ENCODE results near the gene BBS9. TPM values are rescaled to one million over a fixed set of nuclear protein-coding genes. Genes with fewer than 3 reads are reported as not detected.
A peak's percentile ranks its signal among the peaks of the same experiment; 100 is the strongest.

BBS9 gene
- 9.5 and 11.9 TPM in 2 replicates for total RNA-seq (2012; rRNA removed)
- 6.5 and 7.9 TPM in 2 replicates for polyA plus RNA-seq (2012; rRNA removed)
- polyA plus RNA-seq (2012; cell fraction: cytosol; rRNA removed) = 2.5 and 3.6 TPM in 2 replicates
- 1.9 and 7.4 TPM in 2 replicates for polyA plus RNA-seq (2012; cell fraction: nucleus; rRNA removed; ENCODE audit: low replicate concordance)
- Bru-seq, nascent RNA = percentile 60 among the genes with signal in this experiment
- percentile 50 among the genes with signal in this experiment for BruChase-seq, experiment 1, labeled RNA remaining after a 6-hour chase
- BruChase-seq, experiment 2, labeled RNA remaining after a 2-hour chase = percentile 57 among the genes with signal in this experiment
- long read RNA-seq, full-length matches to known transcripts = 1 of 9 reads
- long read RNA-seq, partial matches to known transcripts = 0 of 9 reads
- long read RNA-seq, other reads (novel, unspliced or antisense) = 8 of 9 reads

- in situ Hi-C loops (cut with MboI; ENCODE audit: low sequenced_read_pairs) (no loop called here), dilution Hi-C loops (cut with HindIII; ENCODE audit: low sequenced_read_pairs, unreplicated experiment) (no loop called here), intact Hi-C loops (cut with micrococcal nuclease) (no loop called here)
- Histone ChIP-seq H2BK120ac (ENCODE audit: low read depth, low read length) (peak within 1 kb of the TSS; percentile 87), H3K4ac (ENCODE audit: low read depth, low read length) (peak within 1 kb of the TSS; percentile 88), H3K36me3 (ENCODE audit: control insufficient read depth, insufficient read depth, low read length) (no peaks in the 10 kb centered on the region), H2BK5ac (ENCODE audit: low read depth, low read length, poor library complexity, severe bottlenecking) (peak within 1 kb of the TSS; percentile 82), H3K23ac (ENCODE audit: low read depth, low read length) (peak within 1 kb of the TSS; percentile 90), H3K56ac (ENCODE audit: extremely low read depth, insufficient read depth, low read length) (peak within 1 kb of the TSS; percentile 55), H3K4me1 (ENCODE audit: control insufficient read depth, insufficient read depth, low read length) (no peaks in the 10 kb centered on the region), H3K18ac (ENCODE audit: low read depth, low read length) (peak within 1 kb of the TSS; percentile 81), H4K5ac (ENCODE audit: low read depth, low read length) (peak within 1 kb of the TSS; percentile 77), H3K4me3 (ENCODE audit: insufficient read depth, low read depth, low read length) (peak within 1 kb of the TSS; percentile 67), H3K27me3 (ENCODE audit: control insufficient read depth, insufficient read depth, low read length) (no peaks in the 10 kb centered on the region), H3K14ac (replicated peaks; ENCODE audit: low read depth, low read length) (peak within 1 kb of the TSS; percentile 79), H3K9me3 (ENCODE audit: control insufficient read depth, insufficient read depth, low read length) (no peaks in the 10 kb centered on the region), H4K91ac (ENCODE audit: insufficient read depth, low read depth, low read length) (peak within 1 kb of the TSS; percentile 75), H4K8ac (ENCODE audit: low read depth in 2 of 2, low read length in 2 of 2) (peak within 1 kb of the TSS; percentile 14 to 92; a peak in 3 of 4 replicates), H2AK9ac (replicated peaks; ENCODE audit: low read depth, low read length, poor library complexity) (peak within 1 kb of the TSS; percentile 66), H3K9ac (ENCODE audit: low read depth, low read length) (peak within 1 kb of the TSS; percentile 84), H3K9me1 (ENCODE audit: insufficient read depth, low read length) (no peaks in the 10 kb centered on the region), H2AK5ac (ENCODE audit: low read depth, low read length) (no peak within 1 kb of the TSS; the same call in 1 of the 2 replicates), H4K20me1 (ENCODE audit: insufficient read depth, low read length) (no peaks in the 10 kb centered on the region), H3K79me1 (ENCODE audit: low read depth in 1 of 2, low read length in 2 of 2) (peaks cover 4 to 13% of the 10 kb centered on the region in 2 experiments; a peak in 3 of 4 replicates), H2AFZ (replicated peaks; ENCODE audit: low read length, poor library complexity) (peak within 1 kb of the TSS; percentile 94), H2BK15ac (ENCODE audit: low read depth, low read length) (peak within 1 kb of the TSS; percentile 33; the same call in 1 of the 3 replicates), H3K27ac (ENCODE audit: insufficient read depth, low read length) (peak within 1 kb of the TSS; percentile 82), H3K4me2 (ENCODE audit: low read depth, low read length) (peak within 1 kb of the TSS; percentile 80), H2BK20ac (ENCODE audit: low read depth, low read length) (peak within 1 kb of the TSS; percentile 52)
- 0% methylated on average over 11 of the region's 57 CpGs; no CpG with 5 or more reads in 1 of the 2 experiments for WGBS, 2 experiments (ENCODE audit: extremely low coverage in 2 of 2, insufficient read length in 1 of 2)
- CTCF ChIA-PET = interaction anchor here (0.6 kb wide), 1 partner anchor 932 kb away, joined by 3 read pairs; no protein-coding TSS in a partner anchor
- ATAC-seq (ENCODE audit: low read depth) = peak; percentile 99
- TF ChIP-seq USF2 (IDR thresholded peaks at IDR 0.05; ENCODE audit: low read depth, low read length) (peak; percentile 76), MAZ (IDR thresholded peaks at IDR 0.05; ENCODE audit: borderline replicate concordance, low read depth, low read length) (peak; percentile 70; the same call in 1 of the 2 replicates), FOS (IDR thresholded peaks at IDR 0.05; ENCODE audit: low read depth, low read length) (no peak), MXI1 (IDR thresholded peaks at IDR 0.05; ENCODE audit: borderline replicate concordance, low read depth, low read length) (peak; percentile 35; the same call in 1 of the 2 replicates), BHLHE40 (IDR thresholded peaks at IDR 0.05; ENCODE audit: low read depth, low read length) (0 out of 2 replicates have a peak, but pooled peaks have one; percentile 9)
- TF ChIP-seq, protein P1, sequence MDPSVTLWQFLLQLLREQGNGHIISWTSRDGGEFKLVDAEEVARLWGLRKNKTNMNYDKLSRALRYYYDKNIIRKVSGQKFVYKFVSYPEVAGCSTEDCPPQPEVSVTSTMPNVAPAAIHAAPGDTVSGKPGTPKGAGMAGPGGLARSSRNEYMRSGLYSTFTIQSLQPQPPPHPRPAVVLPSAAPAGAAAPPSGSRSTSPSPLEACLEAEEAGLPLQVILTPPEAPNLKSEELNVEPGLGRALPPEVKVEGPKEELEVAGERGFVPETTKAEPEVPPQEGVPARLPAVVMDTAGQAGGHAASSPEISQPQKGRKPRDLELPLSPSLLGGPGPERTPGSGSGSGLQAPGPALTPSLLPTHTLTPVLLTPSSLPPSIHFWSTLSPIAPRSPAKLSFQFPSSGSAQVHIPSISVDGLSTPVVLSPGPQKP (IDR thresholded peaks at IDR 0.05; ENCODE audit: borderline replicate concordance, low read depth, low read length) = no peak
- peak; percentile 90 for DNase-seq
- POLR2A ChIA-PET (ENCODE audit: unreplicated experiment) = interaction anchor here (0.9 kb wide), 1 partner anchor 10 kb away, joined by 3 read pairs; no protein-coding TSS in a partner anchor
- BruUV-seq (replicated peaks) = no TSS peak
These were observed at the start of gene BBS9 for GRCh38 chr7:33128990-33129805. Gene BBS9, plus strand, starts transcription at chr7:33129564. Its CDS starts 16,689 bp downstream, at chr7:33146253.
